IMR-90 (cell line): ENCODE data around the gene REPS1. TPM values are rescaled to one million over a fixed set of nuclear protein-coding genes. Genes with fewer than 3 reads are reported as not detected.

Experiments used
- ATAC-seq: fragments of 200-7000 bp; cut with Tn5 transposase; 2 replicates; pipeline ENCODE4 v1.9.1; 2020; ENCODE audit warnings: low read depth, mild to moderate bottlenecking, moderate library complexity
- BruUV-seq: library from RNA; stranded (reverse); fragments of 400-500 nt; replicated peaks from 2 replicates; lab custom pipeline; 2021; lab: Mats Ljungman, UMichigan
- CTCF ChIA-PET: fragments of 300-600 bp; formaldehyde crosslinking; extraction: SDS; loops from one replicate; lab custom pipeline; 2021; ENCODE audit warnings: antibody characterized with exemption; lab: Yijun Ruan, JAX
- POLR2A ChIA-PET: fragments of 300-600 bp; sonication (Branson Sonifier 250); formaldehyde crosslinking; loops from one replicate; lab custom pipeline; 2022; ENCODE audit warnings: antibody characterized with exemption; ENCODE audit not compliant: unreplicated experiment; lab: Charles Lee
- DNase-seq: peaks from one replicate; pipeline ENCODE4 v3.0.0; 2013
- H2AFZ ChIP-seq: replicated peaks from 2 replicates; pipeline ENCODE3; 2013; ENCODE audit warnings: low read length, mild to moderate bottlenecking; ENCODE audit not compliant: poor library complexity
- H2AK5ac ChIP-seq: 2 replicates; pipeline ENCODE4 v1.6.1; 2013; ENCODE audit warnings: low read depth, low read length, inconsistent platforms
- H2AK9ac ChIP-seq: replicated peaks from 2 replicates; pipeline ENCODE3; 2013; ENCODE audit warnings: mild to moderate bottlenecking, low read depth, low read length, moderate library complexity; ENCODE audit not compliant: poor library complexity
- H2BK120ac ChIP-seq: 2 replicates; pipeline ENCODE4 v1.6.1; 2013; ENCODE audit warnings: low read depth, low read length, inconsistent platforms
- H2BK15ac ChIP-seq: 3 replicates; pipeline ENCODE4 v1.6.1; 2013; ENCODE audit warnings: low read depth, low read length, inconsistent platforms
- H2BK20ac ChIP-seq: 2 replicates; pipeline ENCODE4 v1.6.1; 2013; ENCODE audit warnings: low read depth, mild to moderate bottlenecking, inconsistent platforms, low read length, moderate library complexity
- H2BK5ac ChIP-seq: 2 replicates; pipeline ENCODE4 v1.6.1; 2013; ENCODE audit warnings: mild to moderate bottlenecking, low read depth, low read length, inconsistent platforms; ENCODE audit not compliant: poor library complexity, severe bottlenecking
- H3K14ac ChIP-seq: replicated peaks from 2 replicates; pipeline ENCODE4 v1.6.1; 2013; ENCODE audit warnings: low read depth, low read length, inconsistent platforms
- H3K18ac ChIP-seq: 2 replicates; pipeline ENCODE4 v1.6.1; 2013; ENCODE audit warnings: low read depth, low read length, control low read depth
- H3K23ac ChIP-seq: 2 replicates; pipeline ENCODE4 v1.6.1; 2013; ENCODE audit warnings: low read depth, low read length, inconsistent platforms
- H3K27ac ChIP-seq: 2 replicates; pipeline ENCODE4 v1.5.1; 2013; ENCODE audit warnings: mild to moderate bottlenecking, control low read depth, low read length; ENCODE audit not compliant: insufficient read depth
- H3K27me3 ChIP-seq: 2 replicates; pipeline ENCODE4 v1.6.1; 2013; ENCODE audit warnings: low read length; ENCODE audit not compliant: control insufficient read depth, insufficient read depth
- H3K36me3 ChIP-seq: 2 replicates; pipeline ENCODE4 v1.6.1; 2013; ENCODE audit warnings: low read length, mixed read lengths; ENCODE audit not compliant: control insufficient read depth, insufficient read depth
- H3K4ac ChIP-seq: 2 replicates; pipeline ENCODE4 v1.6.1; 2013; ENCODE audit warnings: low read depth, low read length, inconsistent platforms
- H3K4me1 ChIP-seq: 2 replicates; pipeline ENCODE4 v1.6.1; 2013; ENCODE audit warnings: low read length, mixed read lengths; ENCODE audit not compliant: control insufficient read depth, insufficient read depth
- H3K4me2 ChIP-seq: 2 replicates; pipeline ENCODE4 v1.6.1; 2013; ENCODE audit warnings: low read depth, mild to moderate bottlenecking, control low read depth, low read length, moderate library complexity
- H3K4me3 ChIP-seq: 2 replicates; pipeline ENCODE4 v1.5.1; 2013; ENCODE audit warnings: low read depth, mild to moderate bottlenecking, control low read depth, low read length, moderate library complexity; ENCODE audit not compliant: insufficient read depth
- H3K56ac ChIP-seq: 2 replicates; pipeline ENCODE4 v1.6.1; 2013; ENCODE audit warnings: low read length, inconsistent platforms; ENCODE audit not compliant: insufficient read depth; ENCODE audit errors: extremely low read depth
- H3K79me1 ChIP-seq, 2 experiments: 2 replicates each; pipeline ENCODE4 v1.6.1; 2013; ENCODE audit warnings: low read length in 2 of 2, inconsistent platforms in 1 of 2, low read depth in 1 of 2
- H3K9ac ChIP-seq: 2 replicates; pipeline ENCODE4 v1.6.1; 2013; ENCODE audit warnings: low read depth, low read length, control low read depth
- H3K9me1 ChIP-seq: 2 replicates; pipeline ENCODE4 v1.6.1; 2013; ENCODE audit warnings: low read length, inconsistent platforms; ENCODE audit not compliant: insufficient read depth
- H3K9me3 ChIP-seq: 2 replicates; pipeline ENCODE4 v1.6.1; 2013; ENCODE audit warnings: low read length; ENCODE audit not compliant: control insufficient read depth, insufficient read depth
- H4K20me1 ChIP-seq: 2 replicates; pipeline ENCODE4 v1.6.1; 2013; ENCODE audit warnings: low read length, inconsistent platforms; ENCODE audit not compliant: insufficient read depth
- H4K5ac ChIP-seq: 2 replicates; pipeline ENCODE4 v1.6.1; 2013; ENCODE audit warnings: mild to moderate bottlenecking, low read depth, low read length, control low read depth
- H4K8ac ChIP-seq, 2 experiments: 2 replicates each; pipeline ENCODE4 v1.6.1; 2013; ENCODE audit warnings: low read depth in 2 of 2, low read length in 2 of 2, control low read depth in 1 of 2, inconsistent platforms in 1 of 2
- H4K91ac ChIP-seq: 2 replicates; pipeline ENCODE4 v1.6.1; 2013; ENCODE audit warnings: low read depth, low read length, inconsistent platforms; ENCODE audit not compliant: insufficient read depth
- BHLHE40 ChIP-seq: fragments of 150-350 bp; IDR thresholded peaks from 2 replicates; pipeline ENCODE4 v1.6.1; 2016; ENCODE audit warnings: mild to moderate bottlenecking, low read depth, low read length
- CEBPB ChIP-seq: IDR thresholded peaks from 2 replicates; pipeline ENCODE4 v1.6.1; 2012; ENCODE audit warnings: low read depth, low read length, improper control_type of control experiment
- CHD1 ChIP-seq: IDR thresholded peaks from 2 replicates; pipeline ENCODE4 v1.6.1; 2012; ENCODE audit warnings: low read depth, low read length, improper control_type of control experiment
- CTCF ChIP-seq: conservative IDR thresholded peaks from 2 replicates; pipeline ENCODE4 v1.5.1; 2012; ENCODE audit warnings: mild to moderate bottlenecking, low read depth, low read length, improper control_type of control experiment
- ELK1 ChIP-seq: fragments of 150-350 bp; IDR thresholded peaks from 2 replicates; pipeline ENCODE4 v1.6.1; 2016; ENCODE audit warnings: low read depth, mild to moderate bottlenecking, low read length, moderate library complexity, borderline replicate concordance
- FOS ChIP-seq: fragments of 150-350 bp; IDR thresholded peaks from 2 replicates; pipeline ENCODE4 v1.6.1; 2016; ENCODE audit warnings: low read depth, low read length
- MAFK ChIP-seq: IDR thresholded peaks from 2 replicates; pipeline ENCODE4 v1.6.1; 2012; ENCODE audit warnings: low read depth, low read length, improper control_type of control experiment
- MAZ ChIP-seq: IDR thresholded peaks from 2 replicates; pipeline ENCODE4 v1.6.1; 2012; ENCODE audit warnings: low read depth, mild to moderate bottlenecking, low read length, improper control_type of control experiment, moderate library complexity, borderline replicate concordance
- MXI1 ChIP-seq: IDR thresholded peaks from 2 replicates; pipeline ENCODE4 v1.6.1; 2012; ENCODE audit warnings: low read depth, mild to moderate bottlenecking, low read length, moderate library complexity, borderline replicate concordance
- NFE2L2 ChIP-seq: fragments of 150-350 bp; IDR thresholded peaks from 2 replicates; pipeline ENCODE4 v1.6.1; 2016; ENCODE audit warnings: low read depth, mild to moderate bottlenecking, low read length
- POLR2A ChIP-seq: IDR thresholded peaks from 2 replicates; pipeline ENCODE4 v1.6.1; 2012; ENCODE audit warnings: mild to moderate bottlenecking, low read depth, low read length
- RAD21 ChIP-seq: IDR thresholded peaks from 2 replicates; pipeline ENCODE4 v1.6.1; 2012; ENCODE audit warnings: low read length, improper control_type of control experiment
- RCOR1 ChIP-seq: IDR thresholded peaks from 2 replicates; pipeline ENCODE4 v1.6.1; 2012; ENCODE audit warnings: mild to moderate bottlenecking, low read length, improper control_type of control experiment; ENCODE audit not compliant: insufficient replicate concordance
- RFX5 ChIP-seq: IDR thresholded peaks from 2 replicates; pipeline ENCODE4 v1.8.0; 2012; ENCODE audit warnings: low read depth, mild to moderate bottlenecking, low read length, moderate library complexity
- SMC3 ChIP-seq: fragments of 150-350 bp; IDR thresholded peaks from 2 replicates; pipeline ENCODE4 v1.6.1; 2016; ENCODE audit warnings: low read depth, mild to moderate bottlenecking, antibody characterized with exemption, low read length, moderate library complexity
- USF2 ChIP-seq: fragments of 150-350 bp; IDR thresholded peaks from 2 replicates; pipeline ENCODE4 v1.6.1; 2017; ENCODE audit warnings: mild to moderate bottlenecking, antibody characterized with exemption, low read length, low read depth
- WGBS, 2 experiments: methylation state at CpG; one replicate each; pipeline versions ENCODE4 v1.1.5 to v1.1.7; 2013; ENCODE audit warnings: missing lambda C conversion rate in 2 of 2; ENCODE audit not compliant: insufficient read length in 1 of 2; ENCODE audit errors: extremely low coverage in 2 of 2; 5-methylcytosine and 5-hydroxymethylcytosine counted together
- dilution Hi-C: fragments of 300-500 bp; cut with HindIII; formaldehyde crosslinking; loops from one replicate; pipeline ENCODE4 v1.14.3; 2018; ENCODE audit warnings: low sequenced_read_pairs; ENCODE audit not compliant: unreplicated experiment
- in situ Hi-C: fragments of 300-500 bp; cut with MboI; formaldehyde crosslinking; loops from 3 replicates; pipeline ENCODE4 v1.14.3; 2019; ENCODE audit warnings: low sequenced_read_pairs, inconsistent platforms, mixed read lengths
- intact Hi-C: fragments of 100-400 bp; cut with micrococcal nuclease; formaldehyde crosslinking; loops from 2 replicates; pipeline ENCODE4 v1.10.0; 2022
- polyA plus RNA-seq, 3 experiments: library from polyadenylated mRNA; depleted of rRNA; stranded (reverse); fragments of >200 nt; gene quantifications; 2 replicates each; pipeline ENCODE4 v1.2.3, GENCODE V29; 2012; ENCODE audit warnings: low replicate concordance in 1 of 3
- total RNA-seq: library from RNA; depleted of rRNA; stranded (reverse); fragments of >200 nt; gene quantifications from 2 replicates; pipeline ENCODE4 v1.2.3, GENCODE V29; 2012

REPS1 gene
- total and polyA plus RNA-seq, 2 of the 4 experiments (the other 2 are of a cell fraction): 21.9 to 24.2 TPM

GRCh38 chr6:138959521-138959920, 28.5 kb downstream of the REPS1 start:
- POLR2A ChIA-PET: no interaction called here
- no peak overlapping the region for H2BK5ac ChIP-seq
- no peak overlapping the region for H4K5ac ChIP-seq
- H3K56ac ChIP-seq: no peak overlapping the region
- H2BK20ac ChIP-seq: no peak overlapping the region
- no peak overlapping the region for H3K23ac ChIP-seq
- no peak overlapping the region for H3K9ac ChIP-seq
- no peaks in the 10 kb centered on the region for H4K20me1 ChIP-seq
- CTCF ChIA-PET: no interaction called here
- H3K4ac ChIP-seq: no peak overlapping the region
- no peaks in the 10 kb centered on the region for H3K9me1 ChIP-seq
- dilution Hi-C loops: no loop called here
- no CpG with 5 or more reads among the region's 3 CpGs for WGBS, 2 experiments
- no peak overlapping the region for H3K4me3 ChIP-seq
- no peak overlapping the region for H2BK15ac ChIP-seq
- DNase-seq (no peak), ATAC-seq (no peak)
- intact Hi-C loops: no loop called here
- BruUV-seq: no TSS peak
- in situ Hi-C loops: no loop called here
- no peak overlapping the region for H3K4me2 ChIP-seq
- no peak overlapping the region for H2AFZ ChIP-seq
- TF ChIP-seq CEBPB (no peak), SMC3 (no peak), CHD1 (no peak), RAD21 (no peak), FOS (no peak), MXI1 (no peak), MAFK (no peak), USF2 (no peak), MAZ (no peak), RFX5 (no peak), POLR2A (no peak), NFE2L2 (no peak), ELK1 (no peak), RCOR1 (no peak), BHLHE40 (no peak), CTCF (no peak)
- H3K14ac ChIP-seq: no peak overlapping the region
- H4K91ac ChIP-seq: no peak overlapping the region
- H2AK9ac ChIP-seq: no peak overlapping the region
- H3K36me3 ChIP-seq: no peaks in the 10 kb centered on the region
- H3K79me1 ChIP-seq: peaks cover 29 to 34% of the 10 kb centered on the region in 2 experiments
- no peaks in the 10 kb centered on the region for H3K27me3 ChIP-seq
- H3K18ac ChIP-seq: no peak overlapping the region
- H3K9me3 ChIP-seq: no peaks in the 10 kb centered on the region
- no peak overlapping the region for H3K27ac ChIP-seq
- no peak overlapping the region for H4K8ac ChIP-seq
- no peaks in the 10 kb centered on the region for H3K4me1 ChIP-seq
- H2AK5ac ChIP-seq: no peak overlapping the region
- H2BK120ac ChIP-seq: no peak overlapping the region
